HepG2 (cell line): ENCODE measurements around the gene TSPAN3. TPM values are rescaled to one million over a fixed set of nuclear protein-coding genes. Genes with fewer than 3 reads are reported as not detected.

ENCODE experiments used
- ADNP ChIP-seq: sonication (generic); formaldehyde crosslinking; IDR thresholded peaks from 2 replicates; pipeline ENCODE4 v1.4.0; 2020; ENCODE audit warnings: missing genetic modification reagents
- ASH2L ChIP-seq: fragments of 300-600, 200-600 bp; sonication (generic); IDR thresholded peaks from 2 replicates; pipeline ENCODE4 v1.7.0; 2017; ENCODE audit warnings: low read depth, mild to moderate bottlenecking, moderate library complexity, mixed read lengths, low read length; ENCODE audit not compliant: insufficient read length
- ATF7 ChIP-seq, 2 experiments: fragments of 450-650 bp in 1 of 2; sonication (generic) in 1 of 2; formaldehyde crosslinking in 1 of 2; IDR thresholded peaks; 2 replicates each; pipeline versions ENCODE4 v1.4.0 to v1.6.1; 2016 to 2020; ENCODE audit warnings: antibody characterized with exemption in 1 of 2, mild to moderate bottlenecking in 1 of 2, missing genetic modification reagents in 1 of 2
- FOXA1 ChIP-seq, 2 experiments: fragments of 450-650 bp in 1 of 2; sonication (generic) in 1 of 2; formaldehyde crosslinking in 1 of 2; IDR thresholded peaks; 2 replicates each; pipeline versions ENCODE4 v1.4.0 to v1.6.1; 2016 to 2020; ENCODE audit warnings: missing genetic modification reagents in 1 of 2
- JUND ChIP-seq: sonication (generic); formaldehyde crosslinking; IDR thresholded peaks from 2 replicates; pipeline ENCODE4 v1.8.0; 2022; ENCODE audit warnings: mild to moderate bottlenecking, missing genetic modification reagents
- MZF1 ChIP-seq: sonication (generic); formaldehyde crosslinking; IDR thresholded peaks from 2 replicates; pipeline ENCODE4 v1.8.1; 2023; ENCODE audit warnings: mild to moderate bottlenecking, missing genetic modification reagents, borderline replicate concordance
- PRPF4 ChIP-seq: fragments of 200-400 bp; formaldehyde crosslinking; IDR thresholded peaks from 2 replicates; pipeline ENCODE4 v1.6.1; 2016; ENCODE audit warnings: low read length, low read depth; ENCODE audit not compliant: poor library complexity, severe bottlenecking
- SMAD3 ChIP-seq: sonication (generic); formaldehyde crosslinking; IDR thresholded peaks from 2 replicates; pipeline ENCODE4 v1.4.0; 2020; ENCODE audit warnings: missing genetic modification reagents
- SP1 ChIP-seq, 2 experiments: fragments of 450-650 bp in 1 of 2; sonication (generic) in 1 of 2; formaldehyde crosslinking in 1 of 2; IDR thresholded peaks; 2 replicates each; pipeline versions ENCODE4 v1.4.0 to v1.6.1; 2016 to 2020; ENCODE audit warnings: missing genetic modification reagents in 1 of 2
- ZNF225 ChIP-seq: sonication (generic); formaldehyde crosslinking; IDR thresholded peaks from 2 replicates; pipeline ENCODE4 v1.4.0; 2020; ENCODE audit warnings: mild to moderate bottlenecking, missing genetic modification reagents
- ZNF543 ChIP-seq: sonication (generic); formaldehyde crosslinking; IDR thresholded peaks from 2 replicates; pipeline ENCODE4 v1.4.0; 2020; ENCODE audit warnings: mild to moderate bottlenecking, missing genetic modification reagents
- ZNF547 ChIP-seq: sonication (generic); formaldehyde crosslinking; IDR thresholded peaks from 2 replicates; pipeline ENCODE4 v1.5.1; 2020; ENCODE audit warnings: mild to moderate bottlenecking, missing genetic modification reagents
- ZNF598 ChIP-seq: sonication (generic); formaldehyde crosslinking; IDR thresholded peaks from 2 replicates; pipeline ENCODE4 v1.5.1; 2020; ENCODE audit warnings: mild to moderate bottlenecking, missing genetic modification reagents, borderline replicate concordance
- ZNF839 ChIP-seq: sonication (generic); formaldehyde crosslinking; IDR thresholded peaks from 2 replicates; pipeline ENCODE4 v1.4.0; 2020; ENCODE audit warnings: missing genetic modification reagents, mild to moderate bottlenecking, borderline replicate concordance
- ZSCAN12 ChIP-seq: sonication (generic); formaldehyde crosslinking; IDR thresholded peaks from 2 replicates; pipeline ENCODE4 v1.9.0; 2021; ENCODE audit warnings: mild to moderate bottlenecking, missing genetic modification reagents
- polyA plus RNA-seq, 8 experiments: library from polyadenylated mRNA; depleted of rRNA in 3 of 8; stranded (reverse) in 7 of 8; unstranded in 1 of 8; fragments of >200 nt; fragmentation: Illumina TruSeq in 4 of 8; extraction: Trizol in 4 of 8; gene quantifications; 2 replicates each; pipeline versions ENCODE4 v1.2.1 to v1.2.3, GENCODE V29; 2011 to 2016; ENCODE audit warnings: low read depth in 4 of 8, missing spikeins in 1 of 8, mixed read lengths in 1 of 8; ENCODE audit not compliant: insufficient read depth in 1 of 8
- total RNA-seq, 5 experiments: library from RNA; depleted of rRNA; stranded (reverse); fragments of >200 nt; fragmentation: Illumina TruSeq; extraction: Trizol; gene quantifications; 2 replicates each; pipeline ENCODE4 v1.2.3, GENCODE V29; 2016; ENCODE audit warnings: low read depth in 1 of 5
- TF ChIP-seq, protein P1 (sequence below), 2 experiments: sonication (generic) in 1 of 2; formaldehyde crosslinking in 1 of 2; IDR thresholded peaks; 2 replicates each; pipeline versions ENCODE4 v1.5.1 to v1.6.1; 2011 to 2020; ENCODE audit warnings: borderline replicate concordance in 1 of 2, low read depth in 1 of 2, low read length in 1 of 2, mild to moderate bottlenecking in 1 of 2, missing genetic modification reagents in 1 of 2, moderate library complexity in 1 of 2
- TF ChIP-seq, protein P2 (sequence below): sonication (generic); formaldehyde crosslinking; IDR thresholded peaks from 2 replicates; pipeline ENCODE4 v1.9.0; 2022; ENCODE audit warnings: low read depth, missing genetic modification reagents
- TF ChIP-seq, protein P3 (sequence below): IDR thresholded peaks from 2 replicates; pipeline ENCODE4 v1.6.1; 2016; ENCODE audit warnings: missing biosample characterization, missing genetic modification reagents, low read depth
- TF ChIP-seq, protein P4 (sequence below): sonication (generic); formaldehyde crosslinking; IDR thresholded peaks from 2 replicates; pipeline ENCODE4 v1.4.0; 2020; ENCODE audit warnings: missing genetic modification reagents

The TSPAN3 gene
- total and polyA plus RNA-seq, 2 of the 13 experiments (the other 11 are each of a cell fraction or from before 2014, with no cell fraction given): 167 to 170 TPM

DNA sequence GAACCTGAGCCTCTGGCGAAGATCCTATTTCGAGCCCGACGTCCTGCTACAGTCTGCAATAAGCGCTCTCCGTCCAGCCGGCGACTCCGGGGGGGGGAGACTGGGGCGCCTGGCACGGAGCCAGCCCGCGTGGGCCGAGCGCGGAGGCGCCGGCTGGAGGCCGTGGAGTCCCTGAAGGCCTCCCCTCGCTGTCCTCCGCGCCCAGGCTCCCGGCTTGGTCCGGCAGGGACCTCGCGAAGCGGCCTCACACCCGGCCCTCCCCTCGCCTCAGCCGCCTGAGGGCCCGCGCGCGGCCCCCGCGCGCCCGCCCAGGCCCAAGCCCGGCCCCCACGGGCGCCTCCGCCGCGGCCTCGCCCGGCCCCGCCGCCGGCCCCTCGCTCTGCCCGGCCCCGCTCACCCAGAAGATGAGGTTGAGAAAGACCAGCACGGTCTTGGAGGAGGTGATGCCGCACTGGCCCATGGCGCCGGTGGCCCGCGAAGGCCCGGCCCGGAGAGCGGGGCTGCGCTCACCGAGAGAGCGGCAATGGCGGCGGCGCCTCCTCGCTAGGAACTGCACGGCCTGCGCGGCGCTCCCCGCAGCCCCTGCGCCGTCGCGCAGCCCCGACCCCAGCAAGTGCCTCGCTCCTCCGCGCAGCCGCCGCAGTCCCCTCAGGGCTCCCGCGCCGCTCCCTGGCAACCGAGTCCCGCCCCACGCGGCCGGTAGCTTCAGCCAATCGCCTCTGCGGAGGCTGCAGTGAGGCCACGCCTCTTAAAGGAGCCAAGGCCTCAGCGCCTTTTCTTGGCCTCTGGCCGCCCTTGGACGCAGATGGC lies at the start of gene TSPAN3 (continued):
- TF ChIP-seq ZSCAN12 (CRISPR knock-in tag) (no peak), ZNF543 (CRISPR knock-in tag) (no peak), SP1 (IDR thresholded peaks at IDR 0.05) (no peak), SP1 (CRISPR knock-in tag; IDR thresholded peaks at IDR 0.05) (peak; percentile 96), ZNF547 (CRISPR knock-in tag) (no peak), MZF1 (CRISPR knock-in tag) (no peak), PRPF4 (no peak), ASH2L (peak; percentile 56), SMAD3 (CRISPR knock-in tag) (no peak), ZNF598 (CRISPR knock-in tag) (no peak), ZNF225 (CRISPR knock-in tag) (no peak), FOXA1 (IDR thresholded peaks at IDR 0.05) (no peak), FOXA1 (CRISPR knock-in tag; IDR thresholded peaks at IDR 0.05) (no peak), JUND (CRISPR knock-in tag) (no peak), ATF7 (IDR thresholded peaks at IDR 0.05) (no peak), ATF7 (CRISPR knock-in tag; IDR thresholded peaks at IDR 0.05) (no peak), ADNP (CRISPR knock-in tag) (no peak), ZNF839 (no peak)
- TF ChIP-seq, protein P1, sequence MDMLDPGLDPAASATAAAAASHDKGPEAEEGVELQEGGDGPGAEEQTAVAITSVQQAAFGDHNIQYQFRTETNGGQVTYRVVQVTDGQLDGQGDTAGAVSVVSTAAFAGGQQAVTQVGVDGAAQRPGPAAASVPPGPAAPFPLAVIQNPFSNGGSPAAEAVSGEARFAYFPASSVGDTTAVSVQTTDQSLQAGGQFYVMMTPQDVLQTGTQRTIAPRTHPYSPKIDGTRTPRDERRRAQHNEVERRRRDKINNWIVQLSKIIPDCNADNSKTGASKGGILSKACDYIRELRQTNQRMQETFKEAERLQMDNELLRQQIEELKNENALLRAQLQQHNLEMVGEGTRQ (IDR thresholded peaks at IDR 0.05; ENCODE audit: low read depth, low read length): no peak
- TF ChIP-seq, protein P1 (CRISPR knock-in tag; IDR thresholded peaks at IDR 0.05; ENCODE audit: borderline replicate concordance): no peak
- TF ChIP-seq, protein P2, sequence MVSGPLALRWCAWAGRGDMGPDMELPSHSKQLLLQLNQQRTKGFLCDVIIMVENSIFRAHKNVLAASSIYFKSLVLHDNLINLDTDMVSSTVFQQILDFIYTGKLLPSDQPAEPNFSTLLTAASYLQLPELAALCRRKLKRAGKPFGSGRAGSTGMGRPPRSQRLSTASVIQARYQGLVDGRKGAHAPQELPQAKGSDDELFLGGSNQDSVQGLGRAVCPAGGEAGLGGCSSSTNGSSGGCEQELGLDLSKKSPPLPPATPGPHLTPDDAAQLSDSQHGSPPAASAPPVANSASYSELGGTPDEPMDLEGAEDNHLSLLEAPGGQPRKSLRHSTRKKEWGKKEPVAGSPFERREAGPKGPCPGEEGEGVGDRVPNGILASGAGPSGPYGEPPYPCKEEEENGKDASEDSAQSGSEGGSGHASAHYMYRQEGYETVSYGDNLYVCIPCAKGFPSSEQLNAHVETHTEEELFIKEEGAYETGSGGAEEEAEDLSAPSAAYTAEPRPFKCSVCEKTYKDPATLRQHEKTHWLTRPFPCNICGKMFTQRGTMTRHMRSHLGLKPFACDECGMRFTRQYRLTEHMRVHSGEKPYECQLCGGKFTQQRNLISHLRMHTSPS (CRISPR knock-in tag): no peak
- TF ChIP-seq, protein P3, sequence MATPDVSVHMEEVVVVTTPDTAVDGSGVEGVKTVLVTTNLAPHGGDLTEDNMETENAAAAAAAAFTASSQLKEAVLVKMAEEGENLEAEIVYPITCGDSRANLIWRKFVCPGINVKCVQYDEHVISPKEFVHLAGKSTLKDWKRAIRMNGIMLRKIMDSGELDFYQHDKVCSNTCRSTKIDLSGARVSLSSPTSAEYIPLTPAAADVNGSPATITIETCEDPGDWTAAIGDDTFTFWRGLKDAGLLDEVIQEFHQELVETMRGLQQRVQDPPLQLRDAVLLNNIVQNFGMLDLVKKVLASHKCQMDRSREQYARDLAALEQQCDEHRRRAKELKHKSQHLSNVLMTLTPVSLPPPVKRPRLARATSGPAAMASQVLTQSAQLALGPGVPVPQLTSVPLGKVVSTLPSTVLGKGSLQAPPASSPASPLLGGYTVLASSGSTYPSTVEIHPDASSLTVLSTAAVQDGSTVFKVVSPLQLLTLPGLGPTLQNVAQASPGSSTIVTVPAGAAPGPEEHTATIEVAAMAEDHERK (CRISPR knock-in tag): no peak
- TF ChIP-seq, protein P4, sequence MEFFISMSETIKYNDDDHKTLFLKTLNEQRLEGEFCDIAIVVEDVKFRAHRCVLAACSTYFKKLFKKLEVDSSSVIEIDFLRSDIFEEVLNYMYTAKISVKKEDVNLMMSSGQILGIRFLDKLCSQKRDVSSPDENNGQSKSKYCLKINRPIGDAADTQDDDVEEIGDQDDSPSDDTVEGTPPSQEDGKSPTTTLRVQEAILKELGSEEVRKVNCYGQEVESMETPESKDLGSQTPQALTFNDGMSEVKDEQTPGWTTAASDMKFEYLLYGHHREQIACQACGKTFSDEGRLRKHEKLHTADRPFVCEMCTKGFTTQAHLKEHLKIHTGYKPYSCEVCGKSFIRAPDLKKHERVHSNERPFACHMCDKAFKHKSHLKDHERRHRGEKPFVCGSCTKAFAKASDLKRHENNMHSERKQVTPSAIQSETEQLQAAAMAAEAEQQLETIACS (CRISPR knock-in tag): no peak
